Brain microvascular endothelial cell (primary cell): ENCODE data around the gene AMD1.
A peak's percentile ranks its signal among the peaks of the same experiment; 100 is the strongest.

ENCODE experiments used
- DNase-seq: peaks from one replicate; pipeline ENCODE4 v3.0.0-alpha.2; 2020
- H3K27ac ChIP-seq: fragments of 250-450 bp; sonication (Bioruptor Pico); 2 replicates; pipeline ENCODE4 v1.5.1; 2020; ENCODE audit warnings: mild to moderate bottlenecking, moderate library complexity
- H3K27me3 ChIP-seq: fragments of 250-450 bp; sonication (Bioruptor Pico); replicated peaks from 2 replicates; pipeline ENCODE4 v1.5.1; 2020; ENCODE audit warnings: mild to moderate bottlenecking
- H3K36me3 ChIP-seq: fragments of 250-450 bp; sonication (Bioruptor Pico); replicated peaks from 2 replicates; pipeline ENCODE4 v1.5.1; 2020; ENCODE audit warnings: mild to moderate bottlenecking
- H3K4me3 ChIP-seq: 2 replicates; pipeline ENCODE4 v1.5.1; 2011; ENCODE audit warnings: low read depth, mild to moderate bottlenecking, control low read depth, low read length, moderate library complexity
- CTCF ChIP-seq: IDR thresholded peaks from 2 replicates; pipeline ENCODE4 v1.5.1; 2011; ENCODE audit warnings: low read depth, mild to moderate bottlenecking, moderate library complexity, low read length, control low read depth, inconsistent platforms; ENCODE audit errors: missing control alignments
- in situ Hi-C: cut with HindIII; loops from 2 replicates; pipeline ENCODE4 v1.10.0; 2017; ENCODE audit warnings: low sequenced_read_pairs, low pct_ligation_motif_present

Gene AMD1

GRCh38 chr6:110935171-110935570 lies 60.6 kb downstream of the AMD1 start:
- Histone ChIP-seq H3K4me3 (no peak overlapping the region), H3K27ac (no peak overlapping the region), H3K27me3 (no peaks in the 10 kb centered on the region), H3K36me3 (no peaks in the 10 kb centered on the region)
- DNase-seq = no peak
- in situ Hi-C loops = no loop called here
- no peak for TF ChIP-seq CTCF

- no peaks in the 10 kb centered on the region for H3K27me3 ChIP-seq
- no peak for DNase-seq
- in situ Hi-C loops = no loop called here
- no peaks in the 10 kb centered on the region for H3K36me3 ChIP-seq
- no peak overlapping the region for H3K4me3 ChIP-seq
- no peak for TF ChIP-seq CTCF
- H3K27ac ChIP-seq = no peak overlapping the region
These were observed 63.6 kb downstream of the AMD1 start for GRCh38 chr6:110938171-110938570.

GRCh38 chr6:110939429-110940200 lies 65.0 kb downstream of the AMD1 start:
- Histone ChIP-seq H3K27me3 (no peaks in the 10 kb centered on the region), H3K36me3 (no peaks in the 10 kb centered on the region), H3K4me3 (no peak overlapping the region), H3K27ac (no peak overlapping the region)
- DNase-seq = no peak
- in situ Hi-C loops = no loop called here
- TF ChIP-seq CTCF = no peak

GRCh38 chr6:110944681-110945151 lies 70.1 kb downstream of the AMD1 start:
- Histone ChIP-seq H3K27ac (peak overlapping the region; percentile 15), H3K4me3 (no peak overlapping the region), H3K27me3 (no peaks in the 10 kb centered on the region), H3K36me3 (no peaks in the 10 kb centered on the region)
- TF ChIP-seq CTCF = no peak
- in situ Hi-C loops = no loop called here
- DNase-seq = peak; percentile 81
